K562 (cell line): ENCODE data around the gene PRDM16. TPM values are rescaled to one million over a fixed set of nuclear protein-coding genes. Genes with fewer than 3 reads are reported as not detected.

Source experiments
- ATAC-seq: fragments of 200-7000 bp; cut with Tn5 transposase; 3 replicates; pipeline ENCODE4 v1.9.1; 2020; ENCODE audit warnings: moderate library complexity
- BruUV-seq: library from RNA; stranded (reverse); fragments of 400-500 nt; replicated peaks from 2 replicates; lab custom pipeline; 2021; lab: Mats Ljungman, UMichigan
- CTCF ChIA-PET: fragments of 300-600 bp; formaldehyde crosslinking; extraction: SDS; loops from one replicate; lab custom pipeline; 2021; ENCODE audit warnings: low intra/inter-chr PET ratio; lab: Yijun Ruan, JAX
- POLR2A ChIA-PET: fragments of 300-600, 350-650 bp; sonication (Branson Sonifier 250); formaldehyde crosslinking; extraction: SDS; loops from one replicate; lab custom pipeline; 2021; ENCODE audit warnings: antibody characterized with exemption, inconsistent platforms; lab: Yijun Ruan, JAX
- DNase-seq, 4 experiments: peaks; one replicate each; pipeline versions ENCODE4 v3.0.0 to v3.0.0-alpha.2; 2011 to 2018; ENCODE audit warnings: low spot score in 3 of 4, mixed read lengths in 3 of 4; ENCODE audit errors: extremely low read depth in 1 of 4
- FAIRE-seq: peaks from 2 replicates; lab custom pipeline; 2011; peaks lifted over from hg19 to GRCh38; lab: Jason Lieb, UNC
- H2AFZ ChIP-seq: 2 replicates; pipeline ENCODE4 v1.6.0; 2011; ENCODE audit warnings: low read depth, low read length, control low read depth, inconsistent platforms
- H3K27ac ChIP-seq: fragments of 200-600 bp; 3 replicates; pipeline ENCODE4 v1.8.0; 2011; ENCODE audit warnings: low read depth, mild to moderate bottlenecking, control low read depth, inconsistent platforms, low read length, moderate library complexity, mixed read lengths; ENCODE audit errors: extremely low read depth
- H3K27me3 ChIP-seq, 2 experiments: fragments of 300-600 bp in 1 of 2; 2 replicates in 1 of 2; 3 replicates in 1 of 2; pipeline versions ENCODE4 v1.6.0 to v1.8.0; 2011; ENCODE audit warnings: inconsistent platforms in 2 of 2, low read length in 2 of 2, mild to moderate bottlenecking in 1 of 2, mixed read lengths in 1 of 2, moderate library complexity in 1 of 2; ENCODE audit not compliant: control insufficient read depth in 2 of 2, insufficient read depth in 2 of 2
- H3K36me3 ChIP-seq: fragments of 300-600 bp; 3 replicates; pipeline ENCODE4 v1.8.0; 2011; ENCODE audit warnings: mild to moderate bottlenecking, low read length, inconsistent platforms; ENCODE audit not compliant: control insufficient read depth, insufficient read depth
- H3K4me1 ChIP-seq, 2 experiments: fragments of 200-600 bp in 1 of 2; replicated peaks in 1 of 2; 2 replicates in 1 of 2; 3 replicates in 1 of 2; pipeline versions ENCODE4 v1.5.1 to v1.8.0; 2011; ENCODE audit warnings: inconsistent platforms in 2 of 2, low read length in 2 of 2, mild to moderate bottlenecking in 1 of 2, mixed read lengths in 1 of 2, moderate library complexity in 1 of 2; ENCODE audit not compliant: control insufficient read depth in 2 of 2, insufficient read depth in 2 of 2
- H3K4me2 ChIP-seq: 2 replicates; pipeline ENCODE4 v1.6.1; 2011; ENCODE audit warnings: low read length, control low read depth, inconsistent platforms, mixed read lengths; ENCODE audit not compliant: insufficient read depth
- H3K4me3 ChIP-seq: fragments of 200-600 bp; sonication (generic), shearing (Covaris generic); 2 replicates; pipeline ENCODE4 v1.5.1; 2016; ENCODE audit warnings: control low read depth, inconsistent platforms
- H3K79me2 ChIP-seq: fragments of 200-600 bp; 3 replicates; pipeline ENCODE4 v1.8.0; 2011; ENCODE audit warnings: low read length, inconsistent platforms; ENCODE audit not compliant: control insufficient read depth, insufficient read depth
- H3K9ac ChIP-seq, 2 experiments: 2 replicates each; pipeline versions ENCODE4 v1.6.0 to v1.6.1; 2011; ENCODE audit warnings: low read depth in 2 of 2, low read length in 2 of 2, control low read depth in 1 of 2, inconsistent platforms in 1 of 2, mild to moderate bottlenecking in 1 of 2, mixed read lengths in 1 of 2; ENCODE audit not compliant: insufficient read depth in 1 of 2
- H3K9me1 ChIP-seq: one replicate; pipeline ENCODE4 v1.6.0; 2011; ENCODE audit warnings: inconsistent platforms, mild to moderate bottlenecking, low read length, moderate library complexity; ENCODE audit not compliant: control insufficient read depth, insufficient read depth
- H3K9me3 ChIP-seq: replicated peaks from 2 replicates; pipeline ENCODE4 v1.5.1; 2011; ENCODE audit warnings: low read depth, low read length, inconsistent platforms; ENCODE audit not compliant: control insufficient read depth, insufficient read depth
- H4K20me1 ChIP-seq: replicated peaks from 2 replicates; pipeline ENCODE4 v1.6.1; 2011; ENCODE audit warnings: low read length, inconsistent platforms, mixed read lengths; ENCODE audit not compliant: control insufficient read depth, insufficient read depth
- BMI1 ChIP-seq: fragments of 150-350 bp; IDR thresholded peaks from 2 replicates; pipeline ENCODE4 v1.6.1; 2014; ENCODE audit warnings: low read length
- CXXC5 ChIP-seq: fragments of 250-450 bp; sonication (Bioruptor Pico); IDR thresholded peaks from 2 replicates; pipeline ENCODE4 v1.8.0; 2022; ENCODE audit warnings: inconsistent platforms, mild to moderate bottlenecking, moderate library complexity
- MYNN ChIP-seq, 2 experiments: sonication (generic); formaldehyde crosslinking in 1 of 2; IDR thresholded peaks; 2 replicates each; pipeline versions ENCODE4 v1.5.0 to v1.6.1; 2016 to 2020; ENCODE audit warnings: antibody characterized with exemption in 1 of 2, missing genetic modification reagents in 1 of 2
- SNIP1 ChIP-seq: fragments of 450-650 bp; IDR thresholded peaks from 2 replicates; pipeline ENCODE4 v1.7.1; 2017; ENCODE audit warnings: low read depth, mild to moderate bottlenecking
- YY1 ChIP-seq, 3 experiments: IDR thresholded peaks; 2 replicates each; pipeline ENCODE4 v1.6.1; 2011; ENCODE audit warnings: low read length in 2 of 3, mild to moderate bottlenecking in 2 of 3, moderate library complexity in 2 of 3, borderline replicate concordance in 1 of 3, control low read depth in 1 of 3, low read depth in 1 of 3; ENCODE audit not compliant: insufficient read depth in 3 of 3, insufficient replicate concordance in 2 of 3, control insufficient read depth in 1 of 3, insufficient read length in 1 of 3; ENCODE audit errors: extremely low read depth in 1 of 3
- ZNF133 ChIP-seq: fragments of 250-450 bp; sonication (Bioruptor Pico); IDR thresholded peaks from 2 replicates; pipeline ENCODE4 v1.4.0; 2020; ENCODE audit warnings: mild to moderate bottlenecking
- WGBS: fragments of 100-300 bp; shearing (Covaris generic); methylation state at CpG from one replicate; pipeline ENCODE4 v1.1.6; 2016; ENCODE audit warnings: low coverage, mixed read lengths; ENCODE audit not compliant: insufficient coverage; ENCODE audit errors: missing lambda C conversion rate; 5-methylcytosine and 5-hydroxymethylcytosine counted together
- in situ Hi-C: fragments of 300-500 bp; cut with MboI; formaldehyde crosslinking; loops from 4 replicates; pipeline ENCODE4 v1.15.0; 2018; ENCODE audit warnings: inconsistent platforms, mixed read lengths
- intact Hi-C: fragments of 100-400 bp; cut with micrococcal nuclease; formaldehyde crosslinking; loops from 2 replicates; pipeline ENCODE4 v1.14.2; 2022
- polyA plus RNA-seq, 8 experiments: library from polyadenylated mRNA; depleted of rRNA in 4 of 8; stranded (reverse) in 5 of 8; unstranded in 3 of 8; fragments of >200 nt; fragmentation: Nextera tagmentation in 2 of 8; fragmentation: Illumina TruSeq in 1 of 8; extraction: Ambion mirVana in 2 of 8; extraction: Trizol in 1 of 8; gene quantifications; 2 replicates each; pipeline versions ENCODE4 v1.2.1 to v1.2.3, GENCODE V29; 2011 to 2014; ENCODE audit warnings: inconsistent platforms in 1 of 8, missing spikeins in 1 of 8
- total RNA-seq, 7 experiments: library from RNA; depleted of rRNA in 6 of 7; stranded (reverse); fragments of >200 nt in 6 of 7; fragmentation: Illumina TruSeq in 2 of 7; extraction: Trizol in 2 of 7; gene quantifications; 2 replicates each; pipeline versions ENCODE4 v1.2.1 to v1.2.3, GENCODE V29; 2011 to 2021; ENCODE audit warnings: low replicate concordance in 1 of 7

PRDM16 gene
- total and polyA plus RNA-seq, 9 of the 15 experiments (the other 6 are each of a cell fraction or from before 2014, with no cell fraction given): 0.10 to 0.27 TPM; not detected in 7

DNA sequence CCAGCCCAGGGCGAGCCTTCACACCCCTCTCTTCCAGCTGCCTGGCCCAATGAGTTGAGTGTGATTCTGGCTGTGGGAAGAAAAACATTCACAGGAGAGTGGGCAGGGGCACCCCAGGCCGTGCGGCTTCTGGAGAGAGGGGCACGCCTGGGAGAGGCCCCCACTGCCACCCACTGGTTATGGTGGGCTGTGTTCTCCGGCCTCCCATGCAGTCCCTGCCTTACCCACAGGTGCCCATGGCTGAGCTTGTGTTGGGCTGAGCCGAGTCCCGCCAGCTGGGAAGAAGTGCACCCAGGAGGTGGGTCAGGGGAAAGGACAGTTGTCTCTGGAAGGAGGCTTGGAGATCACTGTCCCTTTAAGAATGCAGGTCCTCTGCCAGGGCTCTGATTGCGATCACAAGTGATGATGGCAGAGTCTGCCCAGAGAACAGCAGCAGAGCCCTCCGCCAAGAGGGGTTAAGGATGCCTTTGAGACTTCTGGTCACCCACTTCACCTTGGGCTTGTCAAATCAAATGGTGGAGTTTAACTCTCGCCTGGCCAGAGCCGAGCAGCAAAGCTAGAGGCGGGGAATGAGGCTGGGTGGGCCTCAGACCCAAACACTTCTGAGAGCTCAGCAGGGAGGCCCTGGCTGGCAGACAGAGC is 260.8 kb downstream of the PRDM16 start:
- Histone ChIP-seq H3K36me3 (no peaks in the 10 kb centered on the region), H3K79me2 (no peaks in the 10 kb centered on the region), H3K9ac (no peak overlapping the region), H3K27me3 (peaks cover 0 to 14% of the 10 kb centered on the region in 2 experiments; a peak in 1 of 5 replicates), H2AFZ (no peak overlapping the region), H4K20me1 (peaks cover 4% of the 10 kb centered on the region), H3K9me1 (no peaks in the 10 kb centered on the region), H3K27ac (no peak overlapping the region), H3K4me3 (no peak overlapping the region), H3K4me2 (no peak overlapping the region), H3K4me1 (peaks cover 0 to 3% of the 10 kb centered on the region in 2 experiments; a peak in 1 of 5 replicates), H3K9me3 (no peaks in the 10 kb centered on the region)
- WGBS: under 1% methylated on average over 11 of the region's 12 CpGs
- no peak for FAIRE-seq
- intact Hi-C loops: no loop called here
- TF ChIP-seq YY1 (IDR thresholded peaks at IDR 0.05; ENCODE audit: borderline replicate concordance in 1 of 3, control insufficient read depth in 1 of 3, extremely low read depth in 1 of 3, insufficient read depth in 3 of 3, insufficient read length in 1 of 3, insufficient replicate concordance in 2 of 3, low read depth in 1 of 3, low read length in 2 of 3) (no peak), ZNF133 (CRISPR knock-in tag) (no peak), BMI1 (no peak), CXXC5 (CRISPR knock-in tag) (no peak), SNIP1 (no peak), MYNN (IDR thresholded peaks at IDR 0.05) (no peak), MYNN (CRISPR knock-in tag; IDR thresholded peaks at IDR 0.05) (no peak)
- no peak for DNase-seq
- no peak for ATAC-seq
- ChIA-PET CTCF (no interaction called here), POLR2A (interaction anchor here (0.5 to 0.7 kb wide), 3 partner anchors 51 to 508 kb away, joined by 3 read pairs; no protein-coding TSS in a partner anchor)
- in situ Hi-C loops: no loop called here
- BruUV-seq: no TSS peak
